Measurements from ENCODE around the gene TBCCD1. TPM values are rescaled to one million over a fixed set of nuclear protein-coding genes. Genes with fewer than 3 reads are reported as not detected.
"Not testable (repeated sequence)": the region's sequence is repeated elsewhere in the genome, so short reads cannot be mapped to it uniquely, and the experiment has no call there.

Gene TBCCD1
- total RNA-seq, 1 donor, result 15.6 TPM

DNA sequence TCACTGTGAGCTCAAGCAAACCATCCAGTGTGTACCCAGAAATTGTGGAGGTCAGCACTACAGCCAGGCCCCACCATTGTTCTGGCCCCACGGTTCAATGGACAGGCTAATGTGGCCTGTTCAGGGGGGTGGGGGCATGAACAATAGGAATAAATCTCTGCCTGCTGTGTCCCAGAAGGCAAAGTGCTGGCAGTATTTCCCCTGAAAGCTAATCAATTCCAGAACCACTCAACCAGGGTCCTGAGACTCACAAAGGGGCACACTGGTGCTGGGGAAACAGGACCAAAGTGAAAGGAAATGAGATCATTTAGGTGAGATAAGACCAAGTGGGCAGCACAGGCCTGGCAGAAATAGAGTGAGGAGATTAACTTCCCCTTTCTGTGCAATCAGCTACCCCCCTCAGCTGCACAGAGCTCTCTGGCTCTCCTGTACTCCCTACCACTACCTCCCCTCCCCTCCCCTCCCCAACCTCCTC, 34.5 kb downstream of the TBCCD1 start:
- Histone ChIP-seq H3K4me1 (ENCODE audit: insufficient read depth, low read length) (peaks cover 11% of the 10 kb centered on the region), H4K20me1 (ENCODE audit: insufficient read depth, low read length) (no peaks in the 10 kb centered on the region), H3K4me3 (ENCODE audit: insufficient read depth, low read length) (no peak overlapping the region), H3K9me3 (ENCODE audit: low read depth, low read length) (no peaks in the 10 kb centered on the region), H3K27me3 (ENCODE audit: insufficient read depth, low read length) (no peaks in the 10 kb centered on the region), H2AFZ (ENCODE audit: low read length) (no peak overlapping the region), H3K79me2 (ENCODE audit: insufficient read depth, low read length) (no peaks in the 10 kb centered on the region), H3K4me2 (ENCODE audit: insufficient read depth, low read length) (no peak overlapping the region), H3K36me3 (ENCODE audit: insufficient read depth, low read length) (no peaks in the 10 kb centered on the region), H3K27ac (ENCODE audit: low read depth, low read length) (no peak overlapping the region)
- DNase-seq (ENCODE audit: insufficient read length, low spot score, missing footprints), result no peak
- TF ChIP-seq, protein P1, sequence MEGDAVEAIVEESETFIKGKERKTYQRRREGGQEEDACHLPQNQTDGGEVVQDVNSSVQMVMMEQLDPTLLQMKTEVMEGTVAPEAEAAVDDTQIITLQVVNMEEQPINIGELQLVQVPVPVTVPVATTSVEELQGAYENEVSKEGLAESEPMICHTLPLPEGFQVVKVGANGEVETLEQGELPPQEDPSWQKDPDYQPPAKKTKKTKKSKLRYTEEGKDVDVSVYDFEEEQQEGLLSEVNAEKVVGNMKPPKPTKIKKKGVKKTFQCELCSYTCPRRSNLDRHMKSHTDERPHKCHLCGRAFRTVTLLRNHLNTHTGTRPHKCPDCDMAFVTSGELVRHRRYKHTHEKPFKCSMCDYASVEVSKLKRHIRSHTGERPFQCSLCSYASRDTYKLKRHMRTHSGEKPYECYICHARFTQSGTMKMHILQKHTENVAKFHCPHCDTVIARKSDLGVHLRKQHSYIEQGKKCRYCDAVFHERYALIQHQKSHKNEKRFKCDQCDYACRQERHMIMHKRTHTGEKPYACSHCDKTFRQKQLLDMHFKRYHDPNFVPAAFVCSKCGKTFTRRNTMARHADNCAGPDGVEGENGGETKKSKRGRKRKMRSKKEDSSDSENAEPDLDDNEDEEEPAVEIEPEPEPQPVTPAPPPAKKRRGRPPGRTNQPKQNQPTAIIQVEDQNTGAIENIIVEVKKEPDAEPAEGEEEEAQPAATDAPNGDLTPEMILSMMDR (IDR thresholded peaks at IDR 0.05; ENCODE audit: extremely low read depth, low read depth, low read length), result no peak

DNA sequence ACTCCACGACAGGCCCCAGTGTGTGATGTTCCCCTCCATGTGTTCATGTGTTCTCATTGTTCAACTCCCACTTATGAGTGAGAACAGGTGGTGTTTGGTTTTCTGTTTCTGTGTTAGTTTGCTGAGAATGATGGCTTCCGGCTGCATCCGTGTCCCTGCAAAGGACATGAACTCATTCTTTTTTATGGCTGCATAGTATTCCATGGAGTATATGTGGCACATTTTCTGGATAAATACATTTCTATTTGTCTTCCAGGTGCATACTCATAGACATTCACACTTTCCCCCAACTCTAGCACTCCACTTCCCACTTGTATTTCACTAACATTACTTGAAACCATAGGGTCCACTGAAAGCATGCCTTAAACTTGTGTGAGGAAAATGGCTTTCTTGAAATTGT, 35.4 kb downstream of the TBCCD1 start:
- DNase-seq (ENCODE audit: insufficient read length, low spot score, missing footprints); H3K27ac ChIP-seq (ENCODE audit: low read depth, low read length); H3K27me3 ChIP-seq (ENCODE audit: insufficient read depth, low read length); H2AFZ ChIP-seq (ENCODE audit: low read length); H3K4me3 ChIP-seq (ENCODE audit: insufficient read depth, low read length); H3K79me2 ChIP-seq (ENCODE audit: insufficient read depth, low read length); H4K20me1 ChIP-seq (ENCODE audit: insufficient read depth, low read length); H3K36me3 ChIP-seq (ENCODE audit: insufficient read depth, low read length); H3K4me1 ChIP-seq (ENCODE audit: insufficient read depth, low read length); H3K9me3 ChIP-seq (ENCODE audit: low read depth, low read length); H3K4me2 ChIP-seq (ENCODE audit: insufficient read depth, low read length): not testable (repeated sequence)

DNA sequence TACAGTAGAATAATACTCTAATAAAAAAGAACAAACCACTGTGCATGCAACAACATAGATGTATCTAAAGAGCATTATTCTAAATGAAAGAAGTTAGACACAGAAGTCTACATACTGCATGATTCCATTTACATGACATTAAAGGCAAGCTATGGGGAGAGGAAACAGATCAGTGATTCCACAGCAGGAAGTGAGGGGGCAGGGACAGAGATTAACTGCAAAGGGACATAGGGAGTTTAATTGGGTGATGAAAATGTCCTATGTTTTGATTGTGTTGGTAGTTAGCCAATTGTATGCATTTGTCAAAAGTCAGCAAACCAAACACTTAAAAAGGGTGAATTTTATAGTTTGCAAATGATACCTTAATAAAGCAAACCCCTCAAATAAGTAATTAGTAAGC, 36.7 kb downstream of the TBCCD1 start:
- no peak overlapping the region for H3K27ac ChIP-seq (ENCODE audit: low read depth, low read length)
- no peaks in the 10 kb centered on the region for H3K4me1 ChIP-seq (ENCODE audit: insufficient read depth, low read length)
- H3K79me2 ChIP-seq (ENCODE audit: insufficient read depth, low read length), result no peaks in the 10 kb centered on the region
- no peaks in the 10 kb centered on the region for H3K36me3 ChIP-seq (ENCODE audit: insufficient read depth, low read length)
- H3K4me2 ChIP-seq (ENCODE audit: insufficient read depth, low read length), result no peak overlapping the region
- DNase-seq (ENCODE audit: insufficient read length, low spot score, missing footprints), result no peak
- H3K27me3 ChIP-seq (ENCODE audit: insufficient read depth, low read length), result peaks cover 4% of the 10 kb centered on the region
- no peak overlapping the region for H3K4me3 ChIP-seq (ENCODE audit: insufficient read depth, low read length)
- no peaks in the 10 kb centered on the region for H3K9me3 ChIP-seq (ENCODE audit: low read depth, low read length)
- TF ChIP-seq, protein P1 (IDR thresholded peaks at IDR 0.05; ENCODE audit: extremely low read depth, low read depth, low read length), result no peak
- H4K20me1 ChIP-seq (ENCODE audit: insufficient read depth, low read length), result no peaks in the 10 kb centered on the region
- H2AFZ ChIP-seq (ENCODE audit: low read length), result no peak overlapping the region

DNA sequence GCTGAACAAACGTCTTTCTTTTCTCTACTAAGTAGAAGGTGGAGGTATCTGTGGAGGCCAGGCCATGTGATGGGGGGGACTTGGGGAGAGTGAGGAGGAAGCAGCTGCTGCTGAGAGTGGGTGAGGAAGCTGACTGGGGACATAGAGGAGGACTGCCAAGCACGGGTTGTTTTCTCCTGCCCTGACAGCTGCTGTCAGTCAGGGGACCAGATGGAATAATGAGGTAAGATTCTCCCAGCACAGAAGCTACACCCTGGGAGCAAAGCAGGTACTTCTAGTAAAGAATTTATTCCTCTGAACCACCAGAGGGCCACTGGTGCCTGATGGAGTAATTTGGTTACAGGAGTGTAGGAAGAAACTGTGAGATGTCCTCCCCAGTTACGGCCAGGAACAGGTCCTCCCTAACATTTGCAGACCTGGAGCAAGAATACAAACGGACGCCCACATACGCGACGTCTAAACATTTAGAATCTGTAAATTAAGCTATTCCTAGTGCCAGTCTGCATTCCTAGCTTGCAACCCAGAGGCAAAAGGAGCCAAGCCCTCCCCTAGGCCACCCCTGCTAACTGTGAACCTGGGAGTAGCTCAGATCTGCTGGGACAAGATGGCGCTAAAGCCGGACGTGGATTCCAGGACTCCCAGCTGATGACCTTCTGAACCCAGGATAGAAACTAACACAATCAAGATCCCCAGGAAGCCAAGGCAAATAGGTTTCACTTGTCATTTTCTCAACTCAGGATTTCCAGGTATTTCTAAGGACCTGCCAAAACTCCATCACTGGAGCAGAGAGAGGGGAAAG, 37.7 kb downstream of the TBCCD1 start:
- no peaks in the 10 kb centered on the region for H3K79me2 ChIP-seq (ENCODE audit: insufficient read depth, low read length)
- H3K4me1 ChIP-seq (ENCODE audit: insufficient read depth, low read length), result no peaks in the 10 kb centered on the region
- no peaks in the 10 kb centered on the region for H4K20me1 ChIP-seq (ENCODE audit: insufficient read depth, low read length)
- DNase-seq (ENCODE audit: insufficient read length, low spot score, missing footprints), result no peak
- no peak overlapping the region for H3K4me2 ChIP-seq (ENCODE audit: insufficient read depth, low read length)
- no peak overlapping the region for H3K27ac ChIP-seq (ENCODE audit: low read depth, low read length)
- H3K4me3 ChIP-seq (ENCODE audit: insufficient read depth, low read length), result no peak overlapping the region
- no peak overlapping the region for H2AFZ ChIP-seq (ENCODE audit: low read length)
- H3K36me3 ChIP-seq (ENCODE audit: insufficient read depth, low read length), result no peaks in the 10 kb centered on the region
- H3K27me3 ChIP-seq (ENCODE audit: insufficient read depth, low read length), result peaks cover 4% of the 10 kb centered on the region
- no peaks in the 10 kb centered on the region for H3K9me3 ChIP-seq (ENCODE audit: low read depth, low read length)
- TF ChIP-seq, protein P1 (IDR thresholded peaks at IDR 0.05; ENCODE audit: extremely low read depth, low read depth, low read length), result no peak
